Measurements from ENCODE around the gene HELQ. TPM values are rescaled to one million over a fixed set of nuclear protein-coding genes. Genes with fewer than 3 reads are reported as not detected.

The HELQ gene
- polyA plus RNA-seq, 1 donor from 2014 or later = 18.0 TPM

- Histone ChIP-seq H3K4me2 (ENCODE audit: low read length) (no peak overlapping the region), H3K27me3 (ENCODE audit: insufficient read depth, low read depth, low read length) (no peaks in the 10 kb centered on the region), H3K36me3 (ENCODE audit: insufficient read depth, low read length) (no peaks in the 10 kb centered on the region)
Observed at GRCh38 chr4:83392562-83392961, 63.1 kb downstream of the HELQ start.

DNA sequence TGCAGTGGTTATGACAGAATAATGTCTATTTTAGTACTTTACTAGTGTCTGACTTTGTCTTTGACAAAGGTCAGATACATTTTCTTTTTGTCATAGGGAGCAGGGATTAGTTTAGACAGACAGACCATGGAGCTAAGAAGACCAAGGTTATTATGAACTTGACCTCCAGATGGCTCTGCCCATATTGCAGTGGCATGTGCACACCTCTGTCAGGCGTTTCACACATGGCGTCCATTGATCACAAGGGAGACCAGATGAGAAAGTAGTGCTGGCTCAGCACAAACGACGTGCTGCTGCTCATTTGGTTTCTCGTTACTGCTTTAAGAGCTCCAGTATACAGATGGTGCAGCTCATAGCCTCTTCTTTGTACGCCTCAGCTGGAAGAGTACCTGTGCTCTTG lies 64.7 kb downstream of the HELQ start:
- TF ChIP-seq CTCF (IDR thresholded peaks at IDR 0.05; ENCODE audit: poor library complexity, severe bottlenecking) (no peak), REST (IDR thresholded peaks at IDR 0.05; ENCODE audit: borderline replicate concordance) (no peak), TAF1 (IDR thresholded peaks at IDR 0.05; ENCODE audit: low read depth) (no peak), MXI1 (conservative IDR thresholded peaks at IDR 0.05; ENCODE audit: poor library complexity, severe bottlenecking) (no peak), POLR2AphosphoS5 (IDR thresholded peaks at IDR 0.05) (no peak), EZH2 (IDR thresholded peaks at IDR 0.05; ENCODE audit: borderline replicate concordance, insufficient read depth, low read length, poor library complexity, severe bottlenecking) (no peak), RAD21 (conservative IDR thresholded peaks at IDR 0.05) (no peak)
- Histone ChIP-seq H3K27ac (ENCODE audit: low read length) (no peak overlapping the region), H3K4me2 (ENCODE audit: low read length) (no peak overlapping the region), H3K9me3 (ENCODE audit: low read length) (no peaks in the 10 kb centered on the region), H2AFZ (ENCODE audit: low read depth, low read length) (no peak overlapping the region), H3K79me2 (replicated peaks; ENCODE audit: insufficient read depth, low read length) (no peaks in the 10 kb centered on the region), H3K4me3 (ENCODE audit: low read length) (no peak overlapping the region), H3K9ac (ENCODE audit: low read length) (no peak overlapping the region), H3F3A (ENCODE audit: insufficient read depth, low read length, poor library complexity, severe bottlenecking) (no peaks in the 10 kb centered on the region), H3K36me3 (ENCODE audit: insufficient read depth, low read length) (no peaks in the 10 kb centered on the region), H3K27me3 (ENCODE audit: insufficient read depth, low read depth, low read length) (no peaks in the 10 kb centered on the region), H4K20me1 (ENCODE audit: insufficient read depth) (no peaks in the 10 kb centered on the region), H3K9me2 (ENCODE audit: insufficient read depth, low read length) (no peaks in the 10 kb centered on the region)

More at GRCh38 chr4:83392562-83392961, 63.1 kb downstream of the HELQ start:
- TF ChIP-seq TAF1 (IDR thresholded peaks at IDR 0.05; ENCODE audit: low read depth) = no peak
- no peak for TF ChIP-seq EP300 (conservative IDR thresholded peaks at IDR 0.05; ENCODE audit: poor library complexity, severe bottlenecking)
- TF ChIP-seq RAD21 (conservative IDR thresholded peaks at IDR 0.05) = no peak
- Histone ChIP-seq H3K4me3 (ENCODE audit: low read length) (no peak overlapping the region), H3K9me3 (ENCODE audit: low read length) (no peaks in the 10 kb centered on the region), H3K9ac (ENCODE audit: low read length) (no peak overlapping the region), H4K20me1 (ENCODE audit: insufficient read depth) (no peaks in the 10 kb centered on the region), H3K27ac (ENCODE audit: low read length) (no peak overlapping the region), H3F3A (ENCODE audit: insufficient read depth, low read length, poor library complexity, severe bottlenecking) (no peaks in the 10 kb centered on the region), H3K9me2 (ENCODE audit: insufficient read depth, low read length) (no peaks in the 10 kb centered on the region), H2AFZ (ENCODE audit: low read depth, low read length) (no peak overlapping the region), H3K79me2 (replicated peaks; ENCODE audit: insufficient read depth, low read length) (no peaks in the 10 kb centered on the region)
